Suprapubic skin (tissue), 4 donors: Measurements from ENCODE around the gene CNTN4.

ENCODE experiments used
- CTCF ChIP-seq, 2 donors: fragments of 200-600 bp in 1 of 2; fragments of 450-650 bp in 1 of 2; sonication (generic) in 1 of 2; IDR thresholded peaks; one replicate each; pipeline ENCODE4 v1.5.1; 2016 to 2019; ENCODE audit warnings: antibody characterized with exemption in 2 of 2, mild to moderate bottlenecking in 1 of 2, moderate library complexity in 1 of 2
- EP300 ChIP-seq: sonication (generic); formaldehyde crosslinking; IDR thresholded peaks from one replicate; pipeline ENCODE4 v1.6.1; 2017; ENCODE audit warnings: antibody characterized with exemption
- POLR2A ChIP-seq, 2 donors: fragments of 450-650 bp; IDR thresholded peaks; one replicate each; pipeline ENCODE4 v1.6.1; 2017; ENCODE audit warnings: antibody characterized with exemption in 2 of 2, mild to moderate bottlenecking in 2 of 2, moderate library complexity in 2 of 2
- POLR2AphosphoS5 ChIP-seq, 3 donors: sonication (generic); formaldehyde crosslinking; IDR thresholded peaks; one replicate each; pipeline ENCODE4 v1.6.1; 2017; ENCODE audit warnings: antibody characterized with exemption in 3 of 3

GRCh38 chr3:3027976-3028567 lies 929.4 kb downstream of the CNTN4 start:
- TF ChIP-seq POLR2A (IDR thresholded peaks at IDR 0.05), result no peak
- no peak for TF ChIP-seq CTCF (IDR thresholded peaks at IDR 0.05)
- TF ChIP-seq EP300, result no peak
- TF ChIP-seq POLR2AphosphoS5 (IDR thresholded peaks at IDR 0.05), result no peak
